ENCODE measurements around the gene PSMB7. TPM values are rescaled to one million over a fixed set of nuclear protein-coding genes. Genes with fewer than 3 reads are reported as not detected.

PSMB7 gene
- total RNA-seq, 1 experiment from 2014 or later = 380 TPM

DNA sequence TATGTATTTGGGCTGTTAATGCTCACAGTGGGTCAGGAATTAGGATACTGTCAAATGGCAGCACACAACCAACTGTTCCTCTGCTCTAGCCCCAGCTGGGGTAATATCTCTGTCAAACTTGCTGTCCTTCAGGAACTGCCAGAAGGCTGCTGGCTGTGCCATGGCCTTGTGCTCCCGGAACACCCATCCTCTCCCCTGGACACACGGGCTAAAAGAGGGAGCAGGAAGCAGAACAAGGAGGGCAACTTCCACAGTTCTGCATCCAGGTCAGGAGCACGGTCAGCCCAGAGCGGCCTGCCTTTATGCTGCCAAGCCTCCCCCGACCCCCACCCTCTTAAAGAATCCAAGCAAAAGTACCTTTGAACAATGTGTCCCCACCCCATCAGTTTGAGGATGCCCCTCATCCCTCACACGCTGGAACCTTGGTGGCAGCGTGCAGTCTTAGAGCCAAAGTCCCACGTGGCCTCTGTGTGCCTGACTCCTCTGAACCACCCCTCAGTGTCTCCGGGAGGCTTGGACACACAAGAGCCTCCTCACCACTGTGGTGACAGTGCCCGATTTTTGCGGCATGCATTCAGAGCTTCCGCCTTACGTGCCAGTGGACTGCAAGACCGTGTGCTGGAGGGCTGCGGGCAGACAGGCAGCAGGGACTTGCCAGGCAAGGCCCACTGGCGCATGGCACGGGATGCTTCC, 60.8 kb downstream of the PSMB7 start:
- intact Hi-C loops (cut with micrococcal nuclease; ENCODE audit: unreplicated experiment) = no loop called here
- no peak overlapping the region for H3K4me3 ChIP-seq (ENCODE audit: low read depth, low read length, poor library complexity, severe bottlenecking)
- H3K36me3 ChIP-seq (ENCODE audit: insufficient read depth, low read length, poor library complexity, severe bottlenecking) = peaks cover 40% of the 10 kb centered on the region
- H3K27ac ChIP-seq (ENCODE audit: low read depth, low read length, poor library complexity, severe bottlenecking) = no peak overlapping the region
- no peak for DNase-seq (ENCODE audit: low spot score)
- no peaks in the 10 kb centered on the region for H3K4me1 ChIP-seq (ENCODE audit: insufficient read depth, low read length, poor library complexity, severe bottlenecking)
- TF ChIP-seq, protein P1, sequence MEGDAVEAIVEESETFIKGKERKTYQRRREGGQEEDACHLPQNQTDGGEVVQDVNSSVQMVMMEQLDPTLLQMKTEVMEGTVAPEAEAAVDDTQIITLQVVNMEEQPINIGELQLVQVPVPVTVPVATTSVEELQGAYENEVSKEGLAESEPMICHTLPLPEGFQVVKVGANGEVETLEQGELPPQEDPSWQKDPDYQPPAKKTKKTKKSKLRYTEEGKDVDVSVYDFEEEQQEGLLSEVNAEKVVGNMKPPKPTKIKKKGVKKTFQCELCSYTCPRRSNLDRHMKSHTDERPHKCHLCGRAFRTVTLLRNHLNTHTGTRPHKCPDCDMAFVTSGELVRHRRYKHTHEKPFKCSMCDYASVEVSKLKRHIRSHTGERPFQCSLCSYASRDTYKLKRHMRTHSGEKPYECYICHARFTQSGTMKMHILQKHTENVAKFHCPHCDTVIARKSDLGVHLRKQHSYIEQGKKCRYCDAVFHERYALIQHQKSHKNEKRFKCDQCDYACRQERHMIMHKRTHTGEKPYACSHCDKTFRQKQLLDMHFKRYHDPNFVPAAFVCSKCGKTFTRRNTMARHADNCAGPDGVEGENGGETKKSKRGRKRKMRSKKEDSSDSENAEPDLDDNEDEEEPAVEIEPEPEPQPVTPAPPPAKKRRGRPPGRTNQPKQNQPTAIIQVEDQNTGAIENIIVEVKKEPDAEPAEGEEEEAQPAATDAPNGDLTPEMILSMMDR (conservative IDR thresholded peaks at IDR 0.05; ENCODE audit: low read depth, low read length) = no peak
- no peak for TF ChIP-seq EZH2 (IDR thresholded peaks at IDR 0.05; ENCODE audit: borderline replicate concordance, low read depth, low read length, poor library complexity, severe bottlenecking)
- ChIA-PET CTCF (no interaction called here), POLR2A (ENCODE audit: low non-redundant PET) (no interaction called here)
- no TSS peak for BruUV-seq (replicated peaks)
- H3K9me3 ChIP-seq (ENCODE audit: low read depth, low read length, poor library complexity, severe bottlenecking) = no peaks in the 10 kb centered on the region
- H3K27me3 ChIP-seq (replicated peaks; ENCODE audit: insufficient read depth, low read depth, low read length, poor library complexity) = no peaks in the 10 kb centered on the region

DNA sequence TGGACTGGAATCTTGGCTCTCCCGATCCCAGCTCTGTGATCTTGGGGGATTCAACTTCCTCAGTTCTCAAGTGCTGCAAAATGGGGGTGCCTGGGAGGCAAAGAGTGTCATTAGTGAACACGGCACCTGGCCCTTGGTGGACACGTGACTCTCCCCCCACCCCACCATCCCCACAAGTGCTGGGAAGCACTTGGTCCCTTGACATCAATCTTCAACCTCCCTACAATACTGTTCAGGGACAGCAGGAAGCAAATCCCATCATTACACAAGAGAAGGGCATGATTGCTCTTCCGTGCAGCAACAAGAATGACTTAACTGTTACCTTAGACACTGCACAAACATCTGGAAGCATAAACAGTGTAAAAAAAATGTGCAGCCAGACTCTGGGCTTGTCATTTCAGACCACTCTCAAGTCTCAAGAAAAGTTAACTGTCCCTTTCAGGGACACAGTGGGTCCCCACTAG, 61.4 kb downstream of the PSMB7 start:
- POLR2A ChIA-PET (ENCODE audit: low non-redundant PET) = no interaction called here
- no peak overlapping the region for H3K27ac ChIP-seq (ENCODE audit: low read depth, low read length, poor library complexity, severe bottlenecking)
- no TSS peak for BruUV-seq (replicated peaks)
- no peak overlapping the region for H3K4me3 ChIP-seq (ENCODE audit: low read depth, low read length, poor library complexity, severe bottlenecking)
- no peaks in the 10 kb centered on the region for H3K9me3 ChIP-seq (ENCODE audit: low read depth, low read length, poor library complexity, severe bottlenecking)
- DNase-seq (ENCODE audit: low spot score) = no peak
- intact Hi-C loops (cut with micrococcal nuclease; ENCODE audit: unreplicated experiment) = no loop called here
- no peaks in the 10 kb centered on the region for H3K4me1 ChIP-seq (ENCODE audit: insufficient read depth, low read length, poor library complexity, severe bottlenecking)
- no peaks in the 10 kb centered on the region for H3K27me3 ChIP-seq (replicated peaks; ENCODE audit: insufficient read depth, low read depth, low read length, poor library complexity)
- TF ChIP-seq, protein P1 (conservative IDR thresholded peaks at IDR 0.05; ENCODE audit: low read depth, low read length) = no peak
- TF ChIP-seq EZH2 (IDR thresholded peaks at IDR 0.05; ENCODE audit: borderline replicate concordance, low read depth, low read length, poor library complexity, severe bottlenecking) = no peak
- CTCF ChIA-PET = no interaction called here
- peaks cover 47% of the 10 kb centered on the region for H3K36me3 ChIP-seq (ENCODE audit: insufficient read depth, low read length, poor library complexity, severe bottlenecking)

DNA sequence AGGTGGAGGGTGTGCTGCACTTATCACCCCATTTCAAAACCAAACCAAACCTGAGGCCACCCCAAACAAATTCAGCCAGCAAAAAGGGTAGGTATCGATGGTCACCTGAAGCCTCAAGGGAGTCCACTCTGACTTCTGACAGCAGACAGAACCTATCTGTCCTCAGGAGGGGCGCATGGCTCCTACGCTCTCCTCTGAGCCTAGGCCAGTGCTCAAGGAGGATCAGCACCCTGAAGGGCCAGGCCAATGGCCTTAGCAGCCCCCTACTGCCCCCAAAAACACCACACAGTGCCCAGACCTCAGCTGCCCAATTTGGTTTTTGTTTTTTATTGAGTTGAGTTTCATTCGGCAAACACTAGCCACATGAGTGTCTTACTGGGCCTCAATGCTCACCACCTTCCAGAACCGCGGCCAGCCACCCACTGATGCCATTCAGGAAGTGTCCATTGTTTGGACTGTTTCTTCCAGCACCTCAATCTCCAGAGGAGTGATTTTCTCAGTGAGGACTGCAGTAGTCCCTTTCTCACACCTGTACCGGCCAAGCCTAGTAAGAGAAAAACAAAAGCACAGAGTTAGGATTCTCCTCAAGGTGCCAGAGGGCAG, 62.0 kb downstream of the PSMB7 start:
- BruUV-seq (replicated peaks) = no TSS peak
- intact Hi-C loops (cut with micrococcal nuclease; ENCODE audit: unreplicated experiment) = no loop called here
- DNase-seq (ENCODE audit: low spot score) = no peak
- TF ChIP-seq EZH2 (IDR thresholded peaks at IDR 0.05; ENCODE audit: borderline replicate concordance, low read depth, low read length, poor library complexity, severe bottlenecking) = no peak
- TF ChIP-seq, protein P1 (conservative IDR thresholded peaks at IDR 0.05; ENCODE audit: low read depth, low read length) = no peak
- POLR2A ChIA-PET (ENCODE audit: low non-redundant PET) = no interaction called here
- H3K27ac ChIP-seq (ENCODE audit: low read depth, low read length, poor library complexity, severe bottlenecking) = no peak overlapping the region
- no peaks in the 10 kb centered on the region for H3K4me1 ChIP-seq (ENCODE audit: insufficient read depth, low read length, poor library complexity, severe bottlenecking)
- no peaks in the 10 kb centered on the region for H3K27me3 ChIP-seq (replicated peaks; ENCODE audit: insufficient read depth, low read depth, low read length, poor library complexity)
- H3K36me3 ChIP-seq (ENCODE audit: insufficient read depth, low read length, poor library complexity, severe bottlenecking) = peaks cover 53% of the 10 kb centered on the region
- CTCF ChIA-PET = no interaction called here
- H3K9me3 ChIP-seq (ENCODE audit: low read depth, low read length, poor library complexity, severe bottlenecking) = no peaks in the 10 kb centered on the region
- no peak overlapping the region for H3K4me3 ChIP-seq (ENCODE audit: low read depth, low read length, poor library complexity, severe bottlenecking)
